Stimulated activated CD8-positive, alpha-beta memory T cell treated with anti-CD3 and anti-CD28 coated beads, Interleukin-4, amount 100 ng/mL, for 1 hour (primary cell): Measurements from ENCODE around the gene SUFU.
"Not testable (repeated sequence)": the region's sequence is repeated elsewhere in the genome, so short reads cannot be mapped to it uniquely, and the experiment has no call there.

ENCODE experiments used
- DNase-seq, 2 donors: peaks; one replicate each; pipeline ENCODE4 v3.0.0-alpha.2; 2020; ENCODE audit warnings: low read depth in 2 of 2, low spot score in 1 of 2

Gene SUFU

DNA sequence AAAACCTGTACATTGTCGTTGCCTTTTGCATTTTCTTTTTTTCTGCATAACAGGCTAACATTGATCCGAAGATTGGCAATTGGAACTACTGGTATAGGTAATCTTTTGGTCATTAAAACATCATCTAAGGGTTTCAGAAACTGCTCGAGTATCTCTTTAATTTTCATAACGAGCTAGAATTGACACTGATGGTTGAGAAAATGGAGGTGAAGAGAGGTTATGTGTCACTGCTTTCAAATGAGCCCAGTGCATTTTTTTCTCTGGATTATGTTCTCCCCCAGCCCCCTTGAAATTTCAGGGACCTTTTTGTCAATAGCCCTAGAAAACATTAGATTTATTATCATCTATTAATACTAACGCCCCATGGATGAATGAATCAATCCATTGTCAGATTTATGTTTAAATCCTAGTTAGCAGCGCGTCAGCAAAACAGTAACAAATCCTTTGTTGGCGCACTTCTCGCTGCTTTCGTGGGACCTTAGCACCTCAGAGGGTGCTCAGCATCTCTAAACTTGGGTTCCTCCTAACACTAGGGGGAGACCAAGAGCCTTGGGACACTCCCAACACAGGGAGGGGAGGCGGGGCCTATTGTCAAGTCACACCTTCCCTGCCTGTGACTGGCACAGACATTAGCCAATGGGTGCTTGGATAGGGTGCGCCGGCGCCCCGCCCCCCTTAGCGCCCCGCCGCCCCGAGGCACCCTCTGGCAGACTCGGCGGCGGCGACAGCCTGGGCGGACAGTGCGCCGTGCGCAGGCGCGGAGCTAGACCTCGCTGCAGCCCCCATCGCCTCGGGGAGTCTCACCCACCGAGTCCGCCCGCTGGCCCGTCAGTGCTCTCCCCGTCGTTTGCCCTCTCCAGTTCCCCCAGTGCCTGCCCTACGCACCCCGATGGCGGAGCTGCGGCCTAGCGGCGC is at the start of gene SUFU:
SUFU (plus strand) TSS at position 709 of the 915 bp plus-strand sequence; CDS start at position 890, 181 bp downstream.
- DNase-seq, result peak; percentile 95 to 97

DNA sequence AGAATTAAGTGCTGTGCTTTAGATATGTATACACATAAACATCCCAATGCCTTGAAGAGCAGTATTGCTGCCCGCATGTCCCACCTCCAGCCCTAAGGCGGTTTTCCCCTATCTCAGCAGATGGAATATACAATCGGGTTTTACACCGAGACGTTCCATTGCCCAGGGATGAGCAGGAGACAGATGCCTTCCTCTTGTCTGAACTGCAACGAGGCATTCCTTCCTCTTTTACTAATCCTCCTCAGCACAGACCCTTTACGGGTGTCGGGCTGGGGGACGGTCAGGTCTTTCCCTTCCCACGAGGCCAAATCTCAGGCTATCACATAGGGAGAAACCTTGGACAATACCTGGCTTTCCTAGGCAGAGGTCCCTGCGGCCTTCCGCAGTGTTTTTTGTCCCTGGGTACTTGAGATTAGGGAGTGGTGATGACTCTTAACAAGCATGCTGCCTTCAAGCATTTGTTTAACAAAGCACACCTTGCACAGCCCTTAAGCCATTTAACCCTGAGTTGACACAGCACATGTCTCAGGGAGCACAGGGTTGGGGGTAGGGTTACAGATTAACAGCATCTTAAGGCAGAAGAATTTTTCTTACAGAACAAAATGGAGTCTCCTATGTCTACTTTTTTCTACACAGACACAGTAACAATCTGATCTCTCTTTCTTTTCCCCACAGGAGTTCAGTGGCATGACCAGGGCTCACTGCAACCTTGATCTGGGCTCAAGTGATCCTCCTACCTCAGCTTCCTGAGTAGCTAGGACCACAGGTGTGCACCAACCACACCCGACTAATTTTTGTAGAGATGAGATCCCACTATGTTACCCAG is 48.9 kb upstream of the SUFU start:
- DNase-seq, result not testable (repeated sequence)

DNA sequence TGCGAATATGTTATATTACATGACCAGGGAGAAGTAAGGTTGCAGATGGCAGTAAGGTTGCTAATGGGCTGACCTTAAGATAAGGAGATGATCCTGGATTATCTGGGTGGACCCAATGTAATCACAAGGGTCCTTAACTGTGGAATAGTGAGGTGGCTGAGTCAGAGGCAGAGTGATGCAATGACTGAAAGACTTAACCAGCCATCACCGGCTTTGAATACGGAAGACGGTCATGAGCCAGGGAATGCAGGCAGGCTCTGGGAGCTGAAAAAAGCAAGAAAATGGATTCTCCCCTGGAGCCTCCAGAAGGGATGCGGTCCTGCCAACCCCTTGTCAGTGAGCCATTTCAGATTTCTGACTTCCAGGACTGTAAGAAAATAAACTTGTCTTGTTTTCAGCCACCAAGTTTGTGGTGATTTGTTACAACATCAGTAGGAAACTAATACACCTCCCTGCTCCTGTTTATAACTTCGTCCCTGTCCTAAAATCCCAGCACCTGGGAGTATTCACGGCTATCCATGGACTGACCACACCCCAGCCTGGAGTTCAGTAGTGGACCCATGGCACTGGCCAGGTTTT is 47.8 kb upstream of the SUFU start:
- DNase-seq, result no peak

DNA sequence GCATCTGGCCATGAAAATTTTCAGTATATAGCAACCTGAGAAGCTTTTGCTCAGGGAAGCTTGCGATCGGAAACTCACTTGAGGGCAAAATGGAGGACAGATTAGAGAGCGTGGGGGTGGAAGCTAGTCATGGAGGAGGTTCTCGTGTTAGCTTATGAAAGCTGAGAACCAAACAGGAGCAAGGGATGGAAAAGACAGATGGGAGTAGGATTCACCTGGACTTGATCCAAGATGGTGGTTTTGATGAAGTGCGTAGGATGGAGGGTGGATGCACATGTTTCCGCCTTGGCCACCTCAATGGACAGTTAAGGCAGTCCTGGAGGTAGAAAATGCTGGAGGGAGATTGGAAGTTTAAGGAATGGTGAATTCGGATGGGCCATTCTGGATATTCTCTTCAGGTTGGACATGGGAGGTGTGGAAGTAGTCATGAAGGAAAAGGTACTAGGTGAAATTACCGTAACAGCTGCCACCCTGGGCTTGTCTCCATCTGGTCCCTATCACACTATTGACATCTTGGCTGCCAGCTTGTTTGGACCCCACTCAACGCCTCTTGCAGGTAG is 46.1 kb upstream of the SUFU start:
- no peak for DNase-seq

DNA sequence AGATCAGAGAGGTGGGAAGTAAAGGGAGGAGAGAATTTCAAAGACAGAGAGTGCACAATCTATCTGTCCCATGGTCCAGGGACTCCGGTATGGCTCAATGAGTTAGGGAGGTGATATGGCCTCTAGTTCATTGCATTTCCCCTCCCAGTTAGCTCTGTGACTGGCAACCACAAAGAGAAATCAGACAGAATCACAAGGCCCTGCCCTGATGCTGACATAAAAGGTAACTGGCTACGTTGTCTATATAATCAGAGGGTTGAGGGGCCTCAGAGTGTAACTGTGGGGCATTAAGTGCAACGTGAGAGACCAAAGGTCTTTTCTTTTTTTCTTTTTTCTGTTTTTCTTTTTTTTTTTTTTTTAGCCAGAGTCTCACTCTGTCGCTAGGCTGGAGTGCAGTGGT is 45.1 kb upstream of the SUFU start:
- no peak for DNase-seq

DNA sequence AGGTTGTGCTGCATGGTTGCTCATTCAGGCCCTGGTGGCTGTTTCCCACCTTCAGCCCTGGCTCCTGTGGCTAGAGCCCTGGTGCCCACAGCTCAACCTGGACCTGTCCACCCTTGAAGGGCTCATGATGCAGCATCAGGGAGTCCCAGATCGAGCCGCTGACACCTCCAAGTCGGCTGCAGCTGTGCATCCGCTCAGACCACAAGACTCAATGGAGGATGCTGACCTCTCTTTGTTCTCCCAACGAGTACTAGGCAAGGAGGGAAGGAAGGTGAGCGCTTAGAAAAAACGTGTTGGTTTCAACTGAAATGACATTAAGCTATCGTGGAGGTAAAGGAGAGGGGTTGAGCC is 43.0 kb upstream of the SUFU start:
- no peak for DNase-seq

DNA sequence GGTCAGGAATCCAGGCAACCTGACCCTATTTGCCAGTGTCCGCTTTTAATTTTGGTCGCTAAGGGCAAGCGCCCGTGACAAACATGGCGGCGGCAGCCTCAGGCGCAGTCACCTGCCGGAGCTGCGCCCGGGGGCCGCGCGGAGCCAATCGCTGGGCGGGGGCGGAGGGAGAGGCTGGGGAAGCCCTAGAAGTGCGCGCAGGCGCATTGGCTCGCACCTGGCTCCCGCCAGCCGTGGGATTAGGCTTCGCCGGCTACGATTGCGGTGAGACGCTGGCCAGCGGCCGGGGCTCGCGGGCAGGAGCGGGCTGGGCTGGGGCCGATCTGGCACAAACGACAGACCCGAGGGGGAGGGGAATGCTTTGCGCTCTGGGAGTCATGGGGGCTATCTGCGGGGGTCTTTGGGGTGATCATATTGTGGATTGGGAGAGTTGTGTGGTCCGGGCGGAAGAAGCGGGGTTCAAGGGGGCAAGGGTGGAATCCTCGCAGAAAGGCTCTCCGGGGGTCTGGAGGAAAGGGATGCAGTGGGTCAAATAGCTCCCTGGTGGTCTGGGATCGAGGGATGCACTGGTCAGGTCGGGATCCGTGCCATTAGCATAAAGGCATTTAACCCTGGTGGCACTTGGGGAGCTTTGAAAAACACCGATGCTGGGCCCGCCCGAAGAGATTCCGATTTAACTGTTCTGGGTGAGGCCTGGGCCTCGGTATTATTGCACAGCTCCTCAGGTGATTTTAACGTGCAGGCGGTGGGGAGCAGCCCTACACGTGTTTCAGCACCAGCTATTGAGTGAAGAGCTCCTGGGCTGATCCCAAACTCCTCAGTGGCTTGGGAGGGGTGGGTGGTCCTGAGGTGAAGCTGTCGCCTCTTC is 42.4 kb upstream of the SUFU start:
- peak; percentile 79 to 84 for DNase-seq

DNA sequence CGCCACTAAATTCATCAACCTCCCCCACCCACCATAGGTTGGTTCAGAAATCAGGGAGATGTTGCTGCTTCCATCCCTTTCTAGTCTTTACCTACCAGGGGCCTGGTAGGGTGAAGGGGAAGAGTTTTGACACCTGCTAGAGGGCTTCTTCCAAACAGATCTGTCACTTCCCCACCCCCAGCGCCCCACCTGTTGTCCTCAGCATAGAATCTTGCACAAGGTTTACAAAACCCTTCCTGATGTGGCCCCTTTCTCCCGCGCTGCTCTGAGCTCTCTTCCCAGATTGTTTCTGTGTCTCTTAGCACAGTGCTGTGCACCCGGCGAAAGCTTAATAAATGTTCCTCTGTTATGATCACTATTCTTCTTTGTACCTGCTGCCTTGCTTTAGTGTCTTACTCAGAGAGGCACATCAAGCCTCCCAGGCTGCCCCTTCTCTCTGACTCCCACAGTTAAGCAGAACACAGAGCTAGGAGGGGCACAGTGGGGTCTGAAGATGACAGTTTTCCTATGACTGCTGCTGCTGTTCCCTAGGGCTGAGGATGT is 41.2 kb upstream of the SUFU start:
- no peak for DNase-seq

DNA sequence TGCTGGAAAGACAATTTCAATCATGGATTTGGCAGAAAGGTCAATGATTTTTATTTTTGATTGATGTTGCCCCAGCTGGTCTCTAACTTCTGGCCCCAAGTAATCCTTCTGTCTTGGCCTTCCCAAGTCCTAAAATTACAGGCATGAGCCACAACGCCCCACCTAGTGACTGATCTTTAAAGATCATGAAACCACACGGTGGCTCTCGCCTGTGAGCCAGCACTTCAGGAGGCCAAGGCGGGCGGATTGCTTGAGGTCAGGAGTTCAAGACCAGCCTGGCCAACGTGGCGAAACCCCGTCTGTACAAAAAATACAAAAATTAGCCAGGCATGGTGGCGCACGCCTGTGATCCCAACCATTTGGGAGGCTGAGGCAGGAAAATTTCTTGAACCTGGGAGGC is 39.8 kb upstream of the SUFU start:
- DNase-seq, result no peak

DNA sequence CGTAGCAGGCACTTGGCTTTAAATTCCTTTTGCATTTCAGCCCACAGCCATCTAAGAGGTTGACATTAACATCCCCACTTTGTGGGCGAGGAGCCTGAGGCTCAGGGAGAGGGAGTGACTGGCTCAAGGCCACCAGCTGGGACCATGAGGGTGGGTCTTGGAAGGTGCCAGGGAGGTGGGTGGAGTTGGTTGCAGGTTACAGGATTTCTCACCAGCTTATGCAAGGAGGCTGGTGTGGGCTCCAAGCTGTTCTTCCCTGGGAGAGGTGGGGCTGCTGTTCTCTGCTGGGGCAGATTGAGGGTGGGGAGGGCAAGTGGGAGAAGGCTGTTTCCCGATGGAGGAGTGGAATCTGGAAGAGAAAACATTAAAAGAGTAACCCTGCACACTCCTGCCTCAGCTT is 38.3 kb upstream of the SUFU start:
- DNase-seq, result no peak

DNA sequence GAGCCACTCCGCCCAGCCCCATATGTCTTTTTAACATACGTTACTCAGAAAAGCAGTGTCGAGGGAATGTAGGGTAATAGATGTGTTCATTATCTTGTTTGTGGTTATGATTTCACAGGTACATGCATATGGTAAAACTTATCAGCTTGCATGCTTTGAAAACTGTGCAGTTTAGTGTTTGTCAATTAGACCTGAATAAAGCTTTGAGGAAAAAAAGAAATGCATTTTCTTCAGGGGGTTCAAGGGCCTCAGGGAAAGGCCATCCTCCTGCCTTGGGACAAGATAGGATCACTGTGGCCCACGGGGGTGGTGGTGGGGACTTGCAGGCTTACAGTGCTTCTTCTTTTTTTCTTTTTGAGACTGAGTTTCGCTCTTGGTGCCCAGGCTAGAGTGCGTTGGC is 36.5 kb upstream of the SUFU start:
- DNase-seq, result no peak

DNA sequence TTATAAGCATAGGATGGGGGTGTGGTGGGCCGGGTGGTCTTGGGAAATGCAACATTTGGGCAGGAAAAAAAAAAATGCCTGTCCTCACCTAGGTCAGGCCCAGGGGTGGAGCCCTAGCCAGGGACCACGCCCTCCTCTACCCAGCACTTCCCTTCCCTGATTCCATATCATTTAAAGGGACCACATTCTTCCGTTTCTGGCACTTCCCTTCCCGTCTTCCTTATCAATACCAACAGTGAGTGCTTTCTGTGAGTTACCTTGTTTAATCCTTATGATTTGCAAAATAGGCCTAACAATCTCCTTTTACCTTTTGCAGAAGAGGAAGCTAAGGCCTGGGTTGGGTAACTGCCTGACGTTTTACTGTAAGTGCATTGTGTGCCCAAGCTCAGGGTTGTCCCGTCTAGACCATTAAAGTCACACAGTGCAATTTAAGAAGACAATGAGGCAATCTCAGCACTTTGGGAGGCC is 35.8 kb upstream of the SUFU start:
- no peak for DNase-seq

DNA sequence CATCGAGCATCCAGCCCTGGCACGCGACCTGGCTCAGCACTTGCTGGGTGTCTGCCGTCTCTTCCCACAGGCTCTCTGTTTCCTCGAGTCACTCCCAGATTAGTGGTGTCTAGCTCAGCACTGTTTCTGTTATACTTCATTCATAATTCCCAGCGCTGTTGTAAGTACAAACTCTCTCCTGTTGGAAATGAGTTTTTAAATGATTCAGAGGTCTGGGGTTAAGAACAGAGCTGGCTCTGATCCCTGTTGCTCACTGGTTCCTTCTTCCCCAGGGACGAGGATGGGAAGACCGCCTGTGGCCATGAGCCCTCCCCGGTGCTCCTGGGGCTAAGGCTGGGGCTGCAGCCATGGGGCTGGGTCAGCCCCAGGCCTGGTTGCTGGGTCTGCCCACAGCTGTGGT is 35.1 kb upstream of the SUFU start:
- no peak for DNase-seq

DNA sequence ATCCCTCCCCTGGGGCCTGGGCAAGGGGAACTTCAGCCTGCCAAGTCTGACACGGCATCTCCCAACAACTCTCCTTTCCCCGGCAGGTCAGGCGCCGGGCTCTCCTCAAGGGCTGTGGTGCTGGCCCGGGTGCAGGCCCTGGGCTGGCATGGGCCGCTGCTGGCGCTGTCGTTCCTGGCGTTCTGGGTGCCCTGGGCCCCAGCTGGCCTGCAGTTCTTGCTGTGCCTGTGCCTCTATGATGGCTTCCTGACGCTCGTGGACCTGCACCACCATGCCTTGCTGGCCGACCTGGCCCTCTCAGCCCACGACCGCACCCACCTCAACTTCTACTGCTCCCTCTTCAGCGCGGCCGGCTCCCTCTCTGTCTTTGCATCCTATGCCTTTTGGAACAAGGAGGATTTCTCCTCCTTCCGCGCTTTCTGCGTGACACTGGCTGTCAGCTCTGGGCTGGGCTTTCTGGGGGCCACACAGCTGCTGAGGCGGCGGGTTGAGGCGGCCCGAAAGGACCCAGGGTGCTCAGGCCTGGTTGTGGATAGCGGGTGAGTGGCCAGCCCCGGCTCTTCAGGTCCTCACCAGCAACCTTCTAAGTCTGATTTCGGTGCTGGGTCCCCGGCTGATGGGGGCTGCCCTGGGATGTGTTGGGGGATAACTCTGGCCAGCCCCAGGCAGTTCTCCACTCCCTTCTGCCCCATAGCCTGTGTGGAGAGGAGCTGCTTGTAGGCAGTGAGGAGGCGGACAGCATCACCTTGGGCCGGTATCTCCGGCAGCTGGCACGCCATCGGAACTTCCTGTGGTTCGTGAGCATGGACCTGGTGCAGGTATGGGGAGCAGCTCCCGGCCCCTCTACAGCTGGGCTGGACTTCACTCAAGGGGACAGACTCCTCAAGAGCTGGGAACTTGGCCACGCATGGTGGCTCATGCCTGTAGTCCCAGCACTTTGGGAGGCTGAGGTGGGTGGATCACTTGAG is 32.9 kb upstream of the SUFU start:
- no peak for DNase-seq

DNA sequence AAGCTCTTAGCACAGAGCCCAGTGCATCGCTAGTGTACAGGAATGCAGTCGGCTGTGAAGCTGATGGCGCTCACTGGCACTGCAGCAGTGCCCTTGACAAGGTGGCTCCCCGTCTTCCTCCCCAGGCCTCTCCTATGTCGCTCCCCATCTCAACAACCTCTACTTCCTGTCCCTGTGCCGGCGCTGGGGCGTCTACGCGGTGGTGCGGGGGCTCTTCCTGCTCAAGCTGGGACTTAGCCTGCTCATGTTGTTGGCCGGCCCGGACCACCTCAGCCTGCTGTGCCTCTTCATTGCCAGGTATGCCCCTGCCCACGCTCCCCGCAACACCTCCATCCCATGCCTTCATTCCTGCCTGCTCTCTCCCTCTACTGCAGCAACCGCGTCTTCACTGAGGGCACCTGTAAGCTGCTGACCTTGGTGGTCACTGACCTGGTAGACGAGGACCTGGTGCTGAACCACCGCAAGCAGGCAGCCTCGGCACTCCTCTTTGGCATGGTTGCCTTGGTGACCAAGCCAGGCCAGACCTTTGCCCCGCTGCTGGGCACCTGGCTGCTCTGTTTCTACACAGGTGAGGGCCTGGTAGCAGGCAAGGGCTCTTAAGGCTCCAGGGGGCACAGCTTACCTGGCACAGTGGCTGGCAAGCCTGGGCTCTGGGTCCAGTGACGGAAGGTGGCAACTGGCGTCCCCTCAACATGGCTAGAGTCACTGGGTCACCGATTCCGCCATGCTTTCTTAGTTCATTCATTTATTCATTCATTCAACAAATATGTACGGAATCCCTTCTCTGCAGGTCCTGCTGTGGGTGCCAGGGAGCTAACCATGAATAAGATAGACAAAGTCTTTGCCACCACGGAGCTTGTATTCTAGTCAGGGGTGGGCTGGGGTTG is 30.1 kb upstream of the SUFU start:
- DNase-seq, result no peak

DNA sequence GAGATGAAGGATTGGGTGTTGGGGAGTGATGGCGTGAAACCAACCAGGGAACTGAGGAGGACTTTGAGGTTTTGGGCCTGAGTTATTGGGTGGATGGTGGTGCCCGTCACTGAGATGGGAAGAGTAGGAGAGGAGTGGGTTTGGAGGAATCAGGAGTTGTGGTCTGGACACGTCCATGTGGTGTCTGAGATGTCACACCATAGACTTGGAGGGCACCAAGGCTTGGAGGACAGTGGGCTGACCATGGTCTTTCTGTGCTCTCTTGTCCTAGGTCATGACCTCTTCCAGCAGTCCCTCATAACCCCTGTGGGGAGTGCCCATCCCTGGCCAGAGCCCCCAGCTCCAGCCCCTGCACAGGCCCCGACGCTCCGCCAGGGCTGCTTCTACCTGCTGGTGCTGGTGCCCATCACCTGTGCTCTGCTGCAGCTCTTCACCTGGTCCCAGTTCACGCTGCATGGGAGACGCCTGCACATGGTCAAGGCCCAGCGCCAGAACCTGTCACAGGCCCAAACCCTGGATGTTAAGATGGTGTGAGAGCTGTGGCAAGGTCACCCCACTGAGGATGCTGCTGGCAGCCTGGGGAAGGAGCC is 28.2 kb upstream of the SUFU start:
- no peak for DNase-seq

DNA sequence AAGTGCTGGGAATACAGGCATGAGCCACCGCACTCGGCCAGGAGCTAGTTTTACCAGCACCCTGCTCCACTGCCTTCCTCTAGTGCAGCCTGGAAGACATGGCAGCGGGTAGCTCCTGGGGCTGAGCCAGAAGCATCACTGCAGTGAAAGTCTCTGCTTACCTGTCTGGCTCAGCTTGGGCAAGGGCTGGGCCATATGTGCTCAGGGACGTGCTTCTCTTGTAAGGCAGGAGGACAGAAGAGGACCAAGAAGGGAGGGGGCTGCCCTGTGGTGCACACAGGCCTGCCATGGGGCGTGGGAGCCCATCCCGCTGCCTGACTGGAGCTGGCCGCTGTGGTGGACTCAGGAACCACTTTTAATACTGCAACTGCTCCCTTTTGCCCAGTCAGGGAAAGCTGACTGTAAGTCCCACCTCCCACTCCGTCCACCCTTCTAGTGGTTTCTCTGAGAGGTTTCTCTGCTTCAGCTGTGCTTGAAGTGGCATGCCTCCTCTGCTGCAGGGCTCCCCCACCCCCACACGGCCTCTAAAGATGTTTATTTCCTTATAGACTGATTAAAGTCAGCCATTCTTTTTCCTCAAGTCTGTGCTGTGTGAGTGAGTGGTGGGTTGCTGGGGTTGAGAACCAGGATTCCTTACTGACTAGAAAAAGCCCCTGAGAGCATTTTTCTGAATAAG is 27.2 kb upstream of the SUFU start:
- DNase-seq, result no peak
